Measurements from ENCODE around the gene KIF26B. TPM values are rescaled to one million over a fixed set of nuclear protein-coding genes. Genes with fewer than 3 reads are reported as not detected.

The KIF26B gene
- total and polyA plus RNA-seq, 2 experiments from 2014 or later, result 0.03 to 0.76 TPM

DNA sequence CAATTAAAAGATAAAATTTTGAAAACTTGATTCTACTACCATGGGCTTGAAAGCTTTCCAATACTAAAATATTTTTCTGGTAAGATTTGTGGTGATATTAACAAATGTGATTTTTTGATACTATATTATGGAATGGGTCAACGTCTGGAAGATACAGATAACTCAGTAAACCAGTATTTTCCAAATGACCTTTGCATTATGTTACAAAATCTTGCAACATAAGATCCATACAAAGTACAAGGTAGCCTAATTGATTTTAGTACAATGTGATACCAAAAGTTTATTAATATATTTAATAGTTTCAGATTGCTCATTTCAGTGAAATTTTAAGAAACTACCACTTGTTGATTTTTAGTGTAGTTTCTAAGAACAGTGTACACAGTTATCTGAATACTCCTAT, 236.2 kb downstream of the KIF26B start:
- no peak overlapping the region for H2AFZ ChIP-seq

More for the DNA sequence above, 236.2 kb downstream of the KIF26B start:
- TF ChIP-seq NANOG (IDR thresholded peaks at IDR 0.05; ENCODE audit: borderline replicate concordance), result no peak
- no peak for TF ChIP-seq ZNF331 (CRISPR knock-in tag; IDR thresholded peaks at IDR 0.05; ENCODE audit: low read depth)
- no peak for TF ChIP-seq CREB1 (CRISPR knock-in tag; IDR thresholded peaks at IDR 0.05; ENCODE audit: low read depth)
- no peak for TF ChIP-seq STAT1 (IDR thresholded peaks at IDR 0.05; ENCODE audit: unreplicated experiment)
- TF ChIP-seq, protein P1, sequence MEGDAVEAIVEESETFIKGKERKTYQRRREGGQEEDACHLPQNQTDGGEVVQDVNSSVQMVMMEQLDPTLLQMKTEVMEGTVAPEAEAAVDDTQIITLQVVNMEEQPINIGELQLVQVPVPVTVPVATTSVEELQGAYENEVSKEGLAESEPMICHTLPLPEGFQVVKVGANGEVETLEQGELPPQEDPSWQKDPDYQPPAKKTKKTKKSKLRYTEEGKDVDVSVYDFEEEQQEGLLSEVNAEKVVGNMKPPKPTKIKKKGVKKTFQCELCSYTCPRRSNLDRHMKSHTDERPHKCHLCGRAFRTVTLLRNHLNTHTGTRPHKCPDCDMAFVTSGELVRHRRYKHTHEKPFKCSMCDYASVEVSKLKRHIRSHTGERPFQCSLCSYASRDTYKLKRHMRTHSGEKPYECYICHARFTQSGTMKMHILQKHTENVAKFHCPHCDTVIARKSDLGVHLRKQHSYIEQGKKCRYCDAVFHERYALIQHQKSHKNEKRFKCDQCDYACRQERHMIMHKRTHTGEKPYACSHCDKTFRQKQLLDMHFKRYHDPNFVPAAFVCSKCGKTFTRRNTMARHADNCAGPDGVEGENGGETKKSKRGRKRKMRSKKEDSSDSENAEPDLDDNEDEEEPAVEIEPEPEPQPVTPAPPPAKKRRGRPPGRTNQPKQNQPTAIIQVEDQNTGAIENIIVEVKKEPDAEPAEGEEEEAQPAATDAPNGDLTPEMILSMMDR (conservative IDR thresholded peaks at IDR 0.05; ENCODE audit: low read depth in 2 of 2), result no peak
- TF ChIP-seq EZH2phosphoT487 (IDR thresholded peaks at IDR 0.05; ENCODE audit: unreplicated experiment), result no peak
- TF ChIP-seq EZH2 (IDR thresholded peaks at IDR 0.05; ENCODE audit: low read depth, unreplicated experiment), result no peak
- TF ChIP-seq ZNF114 (CRISPR knock-in tag; IDR thresholded peaks at IDR 0.05), result no peak
- TF ChIP-seq JUNB (IDR thresholded peaks at IDR 0.05; ENCODE audit: unreplicated experiment), result no peak
- no peak for TF ChIP-seq POLR2AphosphoS5 (IDR thresholded peaks at IDR 0.05; ENCODE audit: low read depth)
- no peak for TF ChIP-seq ETS1 (IDR thresholded peaks at IDR 0.05)
- TF ChIP-seq, protein P2, sequence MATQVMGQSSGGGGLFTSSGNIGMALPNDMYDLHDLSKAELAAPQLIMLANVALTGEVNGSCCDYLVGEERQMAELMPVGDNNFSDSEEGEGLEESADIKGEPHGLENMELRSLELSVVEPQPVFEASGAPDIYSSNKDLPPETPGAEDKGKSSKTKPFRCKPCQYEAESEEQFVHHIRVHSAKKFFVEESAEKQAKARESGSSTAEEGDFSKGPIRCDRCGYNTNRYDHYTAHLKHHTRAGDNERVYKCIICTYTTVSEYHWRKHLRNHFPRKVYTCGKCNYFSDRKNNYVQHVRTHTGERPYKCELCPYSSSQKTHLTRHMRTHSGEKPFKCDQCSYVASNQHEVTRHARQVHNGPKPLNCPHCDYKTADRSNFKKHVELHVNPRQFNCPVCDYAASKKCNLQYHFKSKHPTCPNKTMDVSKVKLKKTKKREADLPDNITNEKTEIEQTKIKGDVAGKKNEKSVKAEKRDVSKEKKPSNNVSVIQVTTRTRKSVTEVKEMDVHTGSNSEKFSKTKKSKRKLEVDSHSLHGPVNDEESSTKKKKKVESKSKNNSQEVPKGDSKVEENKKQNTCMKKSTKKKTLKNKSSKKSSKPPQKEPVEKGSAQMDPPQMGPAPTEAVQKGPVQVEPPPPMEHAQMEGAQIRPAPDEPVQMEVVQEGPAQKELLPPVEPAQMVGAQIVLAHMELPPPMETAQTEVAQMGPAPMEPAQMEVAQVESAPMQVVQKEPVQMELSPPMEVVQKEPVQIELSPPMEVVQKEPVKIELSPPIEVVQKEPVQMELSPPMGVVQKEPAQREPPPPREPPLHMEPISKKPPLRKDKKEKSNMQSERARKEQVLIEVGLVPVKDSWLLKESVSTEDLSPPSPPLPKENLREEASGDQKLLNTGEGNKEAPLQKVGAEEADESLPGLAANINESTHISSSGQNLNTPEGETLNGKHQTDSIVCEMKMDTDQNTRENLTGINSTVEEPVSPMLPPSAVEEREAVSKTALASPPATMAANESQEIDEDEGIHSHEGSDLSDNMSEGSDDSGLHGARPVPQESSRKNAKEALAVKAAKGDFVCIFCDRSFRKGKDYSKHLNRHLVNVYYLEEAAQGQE (IDR thresholded peaks at IDR 0.05; ENCODE audit: unreplicated experiment), result no peak
- TF ChIP-seq, protein P3, sequence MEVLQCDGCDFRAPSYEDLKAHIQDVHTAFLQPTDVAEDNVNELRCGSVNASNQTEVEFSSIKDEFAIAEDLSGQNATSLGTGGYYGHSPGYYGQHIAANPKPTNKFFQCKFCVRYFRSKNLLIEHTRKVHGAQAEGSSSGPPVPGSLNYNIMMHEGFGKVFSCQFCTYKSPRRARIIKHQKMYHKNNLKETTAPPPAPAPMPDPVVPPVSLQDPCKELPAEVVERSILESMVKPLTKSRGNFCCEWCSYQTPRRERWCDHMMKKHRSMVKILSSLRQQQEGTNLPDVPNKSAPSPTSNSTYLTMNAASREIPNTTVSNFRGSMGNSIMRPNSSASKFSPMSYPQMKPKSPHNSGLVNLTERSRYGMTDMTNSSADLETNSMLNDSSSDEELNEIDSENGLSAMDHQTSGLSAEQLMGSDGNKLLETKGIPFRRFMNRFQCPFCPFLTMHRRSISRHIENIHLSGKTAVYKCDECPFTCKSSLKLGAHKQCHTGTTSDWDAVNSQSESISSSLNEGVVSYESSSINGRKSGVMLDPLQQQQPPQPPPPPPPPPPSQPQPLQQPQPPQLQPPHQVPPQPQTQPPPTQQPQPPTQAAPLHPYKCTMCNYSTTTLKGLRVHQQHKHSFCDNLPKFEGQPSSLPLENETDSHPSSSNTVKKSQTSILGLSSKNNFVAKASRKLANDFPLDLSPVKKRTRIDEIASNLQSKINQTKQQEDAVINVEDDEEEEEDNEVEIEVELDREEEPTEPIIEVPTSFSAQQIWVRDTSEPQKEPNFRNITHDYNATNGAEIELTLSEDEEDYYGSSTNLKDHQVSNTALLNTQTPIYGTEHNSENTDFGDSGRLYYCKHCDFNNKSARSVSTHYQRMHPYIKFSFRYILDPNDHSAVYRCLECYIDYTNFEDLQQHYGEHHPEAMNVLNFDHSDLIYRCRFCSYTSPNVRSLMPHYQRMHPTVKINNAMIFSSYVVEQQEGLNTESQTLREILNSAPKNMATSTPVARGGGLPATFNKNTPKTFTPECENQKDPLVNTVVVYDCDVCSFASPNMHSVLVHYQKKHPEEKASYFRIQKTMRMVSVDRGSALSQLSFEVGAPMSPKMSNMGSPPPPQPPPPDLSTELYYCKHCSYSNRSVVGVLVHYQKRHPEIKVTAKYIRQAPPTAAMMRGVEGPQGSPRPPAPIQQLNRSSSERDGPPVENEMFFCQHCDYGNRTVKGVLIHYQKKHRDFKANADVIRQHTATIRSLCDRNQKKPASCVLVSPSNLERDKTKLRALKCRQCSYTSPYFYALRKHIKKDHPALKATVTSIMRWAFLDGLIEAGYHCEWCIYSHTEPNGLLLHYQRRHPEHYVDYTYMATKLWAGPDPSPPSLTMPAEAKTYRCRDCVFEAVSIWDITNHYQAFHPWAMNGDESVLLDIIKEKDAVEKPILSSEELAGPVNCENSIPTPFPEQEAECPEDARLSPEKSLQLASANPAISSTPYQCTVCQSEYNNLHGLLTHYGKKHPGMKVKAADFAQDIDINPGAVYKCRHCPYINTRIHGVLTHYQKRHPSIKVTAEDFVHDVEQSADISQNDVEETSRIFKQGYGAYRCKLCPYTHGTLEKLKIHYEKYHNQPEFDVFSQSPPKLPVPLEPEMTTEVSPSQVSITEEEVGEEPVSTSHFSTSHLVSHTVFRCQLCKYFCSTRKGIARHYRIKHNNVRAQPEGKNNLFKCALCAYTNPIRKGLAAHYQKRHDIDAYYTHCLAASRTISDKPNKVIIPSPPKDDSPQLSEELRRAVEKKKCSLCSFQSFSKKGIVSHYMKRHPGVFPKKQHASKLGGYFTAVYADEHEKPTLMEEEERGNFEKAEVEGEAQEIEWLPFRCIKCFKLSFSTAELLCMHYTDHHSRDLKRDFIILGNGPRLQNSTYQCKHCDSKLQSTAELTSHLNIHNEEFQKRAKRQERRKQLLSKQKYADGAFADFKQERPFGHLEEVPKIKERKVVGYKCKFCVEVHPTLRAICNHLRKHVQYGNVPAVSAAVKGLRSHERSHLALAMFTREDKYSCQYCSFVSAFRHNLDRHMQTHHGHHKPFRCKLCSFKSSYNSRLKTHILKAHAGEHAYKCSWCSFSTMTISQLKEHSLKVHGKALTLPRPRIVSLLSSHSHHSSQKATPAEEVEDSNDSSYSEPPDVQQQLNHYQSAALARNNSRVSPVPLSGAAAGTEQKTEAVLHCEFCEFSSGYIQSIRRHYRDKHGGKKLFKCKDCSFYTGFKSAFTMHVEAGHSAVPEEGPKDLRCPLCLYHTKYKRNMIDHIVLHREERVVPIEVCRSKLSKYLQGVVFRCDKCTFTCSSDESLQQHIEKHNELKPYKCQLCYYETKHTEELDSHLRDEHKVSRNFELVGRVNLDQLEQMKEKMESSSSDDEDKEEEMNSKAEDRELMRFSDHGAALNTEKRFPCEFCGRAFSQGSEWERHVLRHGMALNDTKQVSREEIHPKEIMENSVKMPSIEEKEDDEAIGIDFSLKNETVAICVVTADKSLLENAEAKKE (CRISPR knock-in tag; IDR thresholded peaks at IDR 0.05), result no peak
- Histone ChIP-seq H4K20me1 (replicated peaks; ENCODE audit: insufficient read depth) (no peaks in the 10 kb centered on the region), H3K4me2 (no peak overlapping the region), H3K4me1 (ENCODE audit: insufficient read depth) (no peaks in the 10 kb centered on the region), H3F3A (replicated peaks; ENCODE audit: low read depth) (no peaks in the 10 kb centered on the region), H3K27ac (ENCODE audit: low read depth) (no peak overlapping the region), H3K9me2 (ENCODE audit: insufficient read depth) (no peaks in the 10 kb centered on the region), H3K27me3 (ENCODE audit: insufficient read depth) (no peaks in the 10 kb centered on the region), H3K36me3 (ENCODE audit: insufficient read depth) (no peaks in the 10 kb centered on the region), H3K4me3 (no peak overlapping the region), H3K79me2 (replicated peaks; ENCODE audit: insufficient read depth) (no peaks in the 10 kb centered on the region)
- no peak for DNase-seq (ENCODE audit: low spot score)
- no peaks in the 10 kb centered on the region for H3K27me3 Mint-ChIP-seq (ENCODE audit: insufficient read depth, low read depth, poor library complexity)
- H3K4me1 Mint-ChIP-seq, result peaks cover 5% of the 10 kb centered on the region; the same call in 2 of the 3 replicates
- no peaks in the 10 kb centered on the region for H3K36me3 Mint-ChIP-seq (ENCODE audit: low read depth)
- H3K9me3 Mint-ChIP-seq, result no peaks in the 10 kb centered on the region
- no peak overlapping the region for H3K4me3 Mint-ChIP-seq
- H3K27ac Mint-ChIP-seq, result no peak overlapping the region
- ATAC-seq, result no peak
